Right atrium auricular region (tissue), 2 donors: ENCODE measurements around the gene MRPL12. TPM values are rescaled to one million over a fixed set of nuclear protein-coding genes. Genes with fewer than 3 reads are reported as not detected.
A peak's percentile ranks its signal among the peaks of the same experiment; 100 is the strongest.

Experiments
- DNase-seq: peaks from one replicate; pipeline ENCODE4 v3.0.0-alpha.2; 2019; ENCODE audit warnings: low spot score
- H3K27ac ChIP-seq, 2 donors: fragments of 200-600 bp; sonication (generic); 1 replicate in 1 of 2; 2 replicates in 1 of 2; pipeline ENCODE4 v1.5.1; 2016 to 2019
- H3K27me3 ChIP-seq, 2 donors: fragments of 200-600 bp; sonication (generic); one replicate each; pipeline versions ENCODE4 v1.5.1 to v1.6.0; 2017 to 2019
- H3K36me3 ChIP-seq: fragments of 200-600 bp; sonication (generic); one replicate; pipeline ENCODE4 v1.5.1; 2016
- H3K4me1 ChIP-seq, 2 donors: fragments of 200-600 bp; sonication (generic); one replicate each; pipeline versions ENCODE4 v1.5.1 to v1.6.0; 2017 to 2019
- H3K4me3 ChIP-seq, 2 donors: fragments of 200-600 bp; sonication (generic); 1 replicate in 1 of 2; 2 replicates in 1 of 2; pipeline ENCODE4 v1.5.1; 2017 to 2019; ENCODE audit warnings: mild to moderate bottlenecking in 1 of 2, moderate library complexity in 1 of 2
- H3K9me3 ChIP-seq, 2 donors: fragments of 200-600 bp; sonication (generic); one replicate each; pipeline ENCODE4 v1.5.1; 2019
- CTCF ChIP-seq, 2 donors: fragments of 200-600 bp; sonication (generic); IDR thresholded peaks; one replicate each; pipeline ENCODE4 v1.5.1; 2019; ENCODE audit warnings: antibody characterized with exemption in 2 of 2
- total RNA-seq, 2 donors: library from RNA; depleted of rRNA; stranded (reverse); fragments of >200 nt; gene quantifications; one replicate each; pipeline ENCODE4 v1.1.0, GENCODE V29; 2016

MRPL12 gene
- total RNA-seq, 2 donors from 2014 or later: 87.9 to 127 TPM

GRCh38 chr17:81707725-81708646, 4.8 kb downstream of the MRPL12 start:
- H3K36me3 ChIP-seq: peaks cover 37% of the 10 kb centered on the region
- peaks cover 0 to 35% of the 10 kb centered on the region in 2 donors for H3K4me1 ChIP-seq
- DNase-seq: no peak
- H3K4me3 ChIP-seq: no peak overlapping the region
- H3K27me3 ChIP-seq: no peaks in the 10 kb centered on the region
- H3K9me3 ChIP-seq: no peaks in the 10 kb centered on the region
- H3K27ac ChIP-seq: no peak overlapping the region
- no peak for TF ChIP-seq CTCF (IDR thresholded peaks at IDR 0.05)

GRCh38 chr17:81708739-81709185, 5.6 kb downstream of the MRPL12 start:
- Histone ChIP-seq H3K27ac (no peak overlapping the region), H3K36me3 (peaks cover 37% of the 10 kb centered on the region), H3K9me3 (no peaks in the 10 kb centered on the region), H3K4me3 (no peak overlapping the region), H3K27me3 (no peaks in the 10 kb centered on the region), H3K4me1 (peaks cover 0 to 43% of the 10 kb centered on the region in 2 donors)
- no peak for TF ChIP-seq CTCF (IDR thresholded peaks at IDR 0.05)
- no peak for DNase-seq

GRCh38 chr17:81710514-81711308, 7.5 kb downstream of the MRPL12 start:
- H3K4me1 ChIP-seq: peaks cover 0 to 35% of the 10 kb centered on the region in 2 donors
- no peaks in the 10 kb centered on the region for H3K9me3 ChIP-seq
- peaks cover 23% of the 10 kb centered on the region for H3K36me3 ChIP-seq
- peak overlapping the region in 1 of 2 donors; percentile 91 for H3K4me3 ChIP-seq
- H3K27ac ChIP-seq: no peak overlapping the region
- TF ChIP-seq CTCF (IDR thresholded peaks at IDR 0.05): no peak
- no peaks in the 10 kb centered on the region for H3K27me3 ChIP-seq
- no peak for DNase-seq

GRCh38 chr17:81711814-81712467, 8.8 kb downstream of the MRPL12 start, which contains the start of gene SLC25A10:
TSS of gene SLC25A10 (plus strand) at chr17:81712284. CDS start at chr17:81712427, 143 bp downstream.
- no peak for DNase-seq
- Histone ChIP-seq H3K27me3 (no peaks in the 10 kb centered on the region), H3K36me3 (peaks cover 11% of the 10 kb centered on the region), H3K9me3 (no peaks in the 10 kb centered on the region), H3K27ac (peak within 1 kb of the TSS; percentile 48 to 66), H3K4me3 (peak within 1 kb of the TSS; percentile 67 to 91), H3K4me1 (peaks cover 0 to 35% of the 10 kb centered on the region in 2 donors)
- TF ChIP-seq CTCF (IDR thresholded peaks at IDR 0.05): no peak

GRCh38 chr17:81712468-81713003, 9.4 kb downstream of the MRPL12 start:
- no peak for DNase-seq
- peaks cover 0 to 35% of the 10 kb centered on the region in 2 donors for H3K4me1 ChIP-seq
- H3K27ac ChIP-seq: peak overlapping the region; percentile 32 to 48
- H3K36me3 ChIP-seq: peaks cover 5% of the 10 kb centered on the region
- peak overlapping the region; percentile 67 to 91 for H3K4me3 ChIP-seq
- H3K27me3 ChIP-seq: no peaks in the 10 kb centered on the region
- no peaks in the 10 kb centered on the region for H3K9me3 ChIP-seq
- TF ChIP-seq CTCF (IDR thresholded peaks at IDR 0.05): peak in 1 of 2 donors; percentile 27
